ENCODE measurements around the gene RGS6. TPM values are rescaled to one million over a fixed set of nuclear protein-coding genes. Genes with fewer than 3 reads are reported as not detected.

The RGS6 gene
- polyA plus RNA-seq, 3 donors, result not detected

DNA sequence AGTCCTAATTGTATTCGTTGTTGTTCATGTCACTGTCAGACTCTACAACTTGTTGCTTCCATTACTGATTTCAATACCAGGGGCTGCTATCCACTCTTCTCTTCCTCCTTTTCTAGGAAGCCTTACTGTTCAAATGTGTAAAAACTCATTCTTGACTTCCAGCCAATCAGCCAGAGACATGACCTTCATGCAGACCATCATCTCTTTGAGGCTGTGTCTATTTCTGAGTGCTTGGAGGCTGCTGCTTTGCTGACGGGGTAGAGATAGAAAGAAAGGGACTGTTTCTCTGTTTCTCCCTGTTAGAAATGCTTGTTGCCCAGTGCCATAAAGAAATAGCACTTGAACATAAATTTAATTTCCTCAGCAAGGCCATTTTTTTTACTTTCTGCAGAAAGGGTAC lies 282.9 kb downstream of the RGS6 start:
- intact Hi-C loops (cut with micrococcal nuclease), result no loop called here
- H3K36me3 Mint-ChIP-seq, result no peaks in the 10 kb centered on the region
- Histone ChIP-seq H3K79me2 (ENCODE audit: insufficient read depth, low read length) (no peaks in the 10 kb centered on the region), H3K36me3 (replicated peaks in 1 of 2; ENCODE audit: control insufficient read depth in 1 of 2, insufficient read depth in 2 of 2, low read length in 2 of 2) (no peaks in the 10 kb centered on the region), H3K9me3 (replicated peaks in 1 of 2; ENCODE audit: control insufficient read depth in 1 of 2, insufficient read depth in 1 of 2, low read length in 2 of 2) (no peaks in the 10 kb centered on the region), H3K4me3 (replicated peaks in 1 of 3; ENCODE audit: low read depth in 2 of 3, low read length in 3 of 3) (no peak overlapping the region), H3K4me2 (replicated peaks; ENCODE audit: extremely low read depth, low read length, poor library complexity, severe bottlenecking) (no peak overlapping the region), H3K27ac (ENCODE audit: low read depth in 1 of 2, low read length in 2 of 2) (no peak overlapping the region), H2AFZ (ENCODE audit: insufficient read depth, low read depth, low read length, poor library complexity, severe bottlenecking) (no peak overlapping the region), H3K9ac (ENCODE audit: insufficient read depth, low read length, poor library complexity, severe bottlenecking) (no peak overlapping the region), H3K4me1 (ENCODE audit: control insufficient read depth in 1 of 2, insufficient read depth in 2 of 2, low read length in 2 of 2) (no peaks in the 10 kb centered on the region), H3K27me3 (ENCODE audit: control insufficient read depth in 2 of 2, insufficient read depth in 2 of 2, low read length in 2 of 2) (no peaks in the 10 kb centered on the region), H4K20me1 (ENCODE audit: insufficient read depth, low read length) (no peaks in the 10 kb centered on the region)
- TF ChIP-seq, protein P1, sequence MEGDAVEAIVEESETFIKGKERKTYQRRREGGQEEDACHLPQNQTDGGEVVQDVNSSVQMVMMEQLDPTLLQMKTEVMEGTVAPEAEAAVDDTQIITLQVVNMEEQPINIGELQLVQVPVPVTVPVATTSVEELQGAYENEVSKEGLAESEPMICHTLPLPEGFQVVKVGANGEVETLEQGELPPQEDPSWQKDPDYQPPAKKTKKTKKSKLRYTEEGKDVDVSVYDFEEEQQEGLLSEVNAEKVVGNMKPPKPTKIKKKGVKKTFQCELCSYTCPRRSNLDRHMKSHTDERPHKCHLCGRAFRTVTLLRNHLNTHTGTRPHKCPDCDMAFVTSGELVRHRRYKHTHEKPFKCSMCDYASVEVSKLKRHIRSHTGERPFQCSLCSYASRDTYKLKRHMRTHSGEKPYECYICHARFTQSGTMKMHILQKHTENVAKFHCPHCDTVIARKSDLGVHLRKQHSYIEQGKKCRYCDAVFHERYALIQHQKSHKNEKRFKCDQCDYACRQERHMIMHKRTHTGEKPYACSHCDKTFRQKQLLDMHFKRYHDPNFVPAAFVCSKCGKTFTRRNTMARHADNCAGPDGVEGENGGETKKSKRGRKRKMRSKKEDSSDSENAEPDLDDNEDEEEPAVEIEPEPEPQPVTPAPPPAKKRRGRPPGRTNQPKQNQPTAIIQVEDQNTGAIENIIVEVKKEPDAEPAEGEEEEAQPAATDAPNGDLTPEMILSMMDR (IDR thresholded peaks at IDR 0.05), result no peak
- H3K27me3 Mint-ChIP-seq (ENCODE audit: low read depth in 3 of 3), result no peaks in the 10 kb centered on the region
- no peak overlapping the region for H3K4me3 Mint-ChIP-seq
- WGBS (ENCODE audit: insufficient coverage), result 100% methylated on average over 1 of the region's 2 CpGs
- H3K4me1 Mint-ChIP-seq, result no peaks in the 10 kb centered on the region
- H3K9me3 Mint-ChIP-seq, result peaks cover 0 to 8% (median 3%) of the 10 kb centered on the region in 7 donors
- no peak overlapping the region for H3K27ac Mint-ChIP-seq
- DNase-seq, result no peak

DNA sequence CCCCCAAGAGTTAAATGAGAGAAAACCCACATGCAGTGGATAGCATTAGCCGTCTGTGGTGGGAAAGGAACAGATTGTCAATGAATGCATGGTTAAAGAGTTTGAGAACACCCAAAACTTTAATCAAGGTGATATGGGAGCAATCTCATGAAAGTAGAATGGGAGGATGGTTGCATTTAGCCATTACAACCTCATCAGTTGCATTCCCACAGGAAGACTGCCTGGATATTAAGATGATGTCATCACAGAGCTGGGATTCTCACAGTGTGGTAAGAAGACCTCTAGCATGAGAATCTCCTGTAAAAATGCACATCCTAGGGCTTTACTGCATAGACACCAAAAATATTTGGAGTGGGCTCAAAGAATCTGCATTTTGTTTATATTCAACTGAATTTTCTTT lies 284.9 kb downstream of the RGS6 start:
- Histone ChIP-seq H3K27me3 (ENCODE audit: control insufficient read depth in 2 of 2, insufficient read depth in 2 of 2, low read length in 2 of 2) (no peaks in the 10 kb centered on the region), H3K27ac (ENCODE audit: low read depth in 1 of 2, low read length in 2 of 2) (no peak overlapping the region), H3K4me3 (replicated peaks in 1 of 3; ENCODE audit: low read depth in 2 of 3, low read length in 3 of 3) (no peak overlapping the region), H3K36me3 (replicated peaks in 1 of 2; ENCODE audit: control insufficient read depth in 1 of 2, insufficient read depth in 2 of 2, low read length in 2 of 2) (no peaks in the 10 kb centered on the region), H3K9ac (ENCODE audit: insufficient read depth, low read length, poor library complexity, severe bottlenecking) (no peak overlapping the region), H2AFZ (ENCODE audit: insufficient read depth, low read depth, low read length, poor library complexity, severe bottlenecking) (no peak overlapping the region), H3K79me2 (ENCODE audit: insufficient read depth, low read length) (no peaks in the 10 kb centered on the region), H3K4me2 (replicated peaks; ENCODE audit: extremely low read depth, low read length, poor library complexity, severe bottlenecking) (no peak overlapping the region), H3K4me1 (ENCODE audit: control insufficient read depth in 1 of 2, insufficient read depth in 2 of 2, low read length in 2 of 2) (no peaks in the 10 kb centered on the region), H4K20me1 (ENCODE audit: insufficient read depth, low read length) (no peaks in the 10 kb centered on the region), H3K9me3 (replicated peaks in 1 of 2; ENCODE audit: control insufficient read depth in 1 of 2, insufficient read depth in 1 of 2, low read length in 2 of 2) (peaks cover 4 to 13% of the 10 kb centered on the region in 2 donors)
- H3K36me3 Mint-ChIP-seq, result no peaks in the 10 kb centered on the region
- WGBS (ENCODE audit: insufficient coverage), result no CpG with 5 or more reads among the region's 1 CpG
- intact Hi-C loops (cut with micrococcal nuclease), result no loop called here
- no peaks in the 10 kb centered on the region for H3K4me1 Mint-ChIP-seq
- peaks cover 5 to 20% (median 7%) of the 10 kb centered on the region in 7 donors for H3K9me3 Mint-ChIP-seq
- no peak overlapping the region for H3K4me3 Mint-ChIP-seq
- no peaks in the 10 kb centered on the region for H3K27me3 Mint-ChIP-seq (ENCODE audit: low read depth in 3 of 3)
- TF ChIP-seq, protein P1 (IDR thresholded peaks at IDR 0.05), result no peak
- no peak overlapping the region for H3K27ac Mint-ChIP-seq
- no peak for DNase-seq
